GM21515 (cell line): Measurements from ENCODE around the gene ZFAND5.

Experiments
- ATAC-seq: cut with Tn5 transposase; IDR thresholded peaks from one replicate; pipeline ENCODE4 v1.9.1; 2021; ENCODE audit not compliant: unreplicated experiment

The ZFAND5 gene

GRCh38 chr9:72363236-72363635, 1.8 kb downstream of the ZFAND5 start:
- no peak for ATAC-seq

GRCh38 chr9:72362680-72363139, 2.3 kb downstream of the ZFAND5 start:
- ATAC-seq = peak; percentile 40

- no peak for ATAC-seq
Observed at GRCh38 chr9:72362118-72362531, 2.9 kb downstream of the ZFAND5 start.

- no peak for ATAC-seq
Observed at GRCh38 chr9:72361217-72361616, 3.8 kb downstream of the ZFAND5 start.

GRCh38 chr9:72360324-72360723, 4.7 kb downstream of the ZFAND5 start:
- ATAC-seq = no peak

- ATAC-seq = no peak
Observed at GRCh38 chr9:72356041-72356582, 8.9 kb downstream of the ZFAND5 start.

- ATAC-seq = no peak
Observed at GRCh38 chr9:72355153-72355552, 9.9 kb downstream of the ZFAND5 start.

- ATAC-seq = no peak
Observed at GRCh38 chr9:72354704-72355103, 10.3 kb downstream of the ZFAND5 start.

- ATAC-seq = no peak
Observed at GRCh38 chr9:72353455-72354116, 11.4 kb downstream of the ZFAND5 start.

GRCh38 chr9:72352911-72353388, 12.1 kb downstream of the ZFAND5 start:
- no peak for ATAC-seq

- ATAC-seq = no peak
Observed at GRCh38 chr9:72351538-72352453, 13.2 kb downstream of the ZFAND5 start.

- ATAC-seq = no peak
Observed at GRCh38 chr9:72349911-72350310, 15.1 kb downstream of the ZFAND5 start.

- ATAC-seq = no peak
Observed at GRCh38 chr9:72349240-72349639, 15.8 kb downstream of the ZFAND5 start.

GRCh38 chr9:72346333-72346732, 18.7 kb downstream of the ZFAND5 start:
- ATAC-seq = no peak

GRCh38 chr9:72338631-72339030, 26.4 kb downstream of the ZFAND5 start:
- ATAC-seq = no peak

- no peak for ATAC-seq
Observed at GRCh38 chr9:72337286-72337685, 27.7 kb downstream of the ZFAND5 start.

GRCh38 chr9:72334658-72335337, 30.2 kb downstream of the ZFAND5 start:
- ATAC-seq = no peak

GRCh38 chr9:72333709-72334108, 31.3 kb downstream of the ZFAND5 start:
- ATAC-seq = no peak

GRCh38 chr9:72333197-72333596, 31.8 kb downstream of the ZFAND5 start:
- no peak for ATAC-seq

GRCh38 chr9:72332351-72332750, 32.7 kb downstream of the ZFAND5 start:
- ATAC-seq = no peak

GRCh38 chr9:72327631-72328030, 37.4 kb downstream of the ZFAND5 start:
- peak; percentile 62 for ATAC-seq
